Measurements from ENCODE around the gene SLC25A13.

- TF ChIP-seq POLR2A (IDR thresholded peaks at IDR 0.05; ENCODE audit: low read depth, low read length) (no peak), POLR2AphosphoS5 (IDR thresholded peaks at IDR 0.05; ENCODE audit: low read depth, low read length) (no peak), PAX5 (IDR thresholded peaks at IDR 0.05; ENCODE audit: insufficient read depth, low read length, severe bottlenecking) (no peak), TAF1 (IDR thresholded peaks at IDR 0.05; ENCODE audit: low read depth, low read length) (no peak), POU2F2 (IDR thresholded peaks at IDR 0.05; ENCODE audit: low read depth, low read length) (no peak)
These were observed 18.7 kb downstream of the SLC25A13 start for GRCh38 chr7:96303105-96303685.

Measured in GM12891 (cell line).